ENCODE measurements around the gene EPM2AIP1. TPM values are rescaled to one million over a fixed set of nuclear protein-coding genes. Genes with fewer than 3 reads are reported as not detected.

The EPM2AIP1 gene
- total and polyA plus RNA-seq, 2 experiments from 2014 or later: 7.5 to 20.2 TPM

DNA sequence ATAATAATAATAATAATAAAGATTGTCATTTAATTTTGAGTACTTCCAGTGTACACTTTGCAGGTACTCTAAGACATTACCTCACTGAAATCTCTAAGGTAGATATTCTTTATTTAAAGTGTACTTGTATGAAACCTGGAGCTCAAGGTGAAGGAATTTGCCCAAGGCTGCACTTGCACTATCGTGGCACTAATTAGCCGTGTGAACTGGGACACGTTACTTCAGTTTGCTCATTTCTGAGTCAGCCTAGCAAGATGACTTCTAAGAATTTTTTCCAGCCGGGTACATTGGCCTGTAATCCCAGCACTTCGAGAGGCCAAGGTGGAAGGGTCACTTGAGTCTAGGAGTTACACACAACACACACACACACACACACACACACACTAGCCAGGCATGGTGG, 33.9 kb upstream of the EPM2AIP1 start:
- Histone ChIP-seq H3K27ac (no peak overlapping the region), H3F3A (ENCODE audit: insufficient read depth) (peaks cover 24% of the 10 kb centered on the region), H2AFZ (no peak overlapping the region), H3K9me2 (ENCODE audit: insufficient read depth) (no peaks in the 10 kb centered on the region), H3K4me1 (ENCODE audit: insufficient read depth) (peaks cover 29% of the 10 kb centered on the region), H4K20me1 (ENCODE audit: insufficient read depth) (no peaks in the 10 kb centered on the region), H3K36me3 (ENCODE audit: low read depth) (peaks cover 22% of the 10 kb centered on the region; the same call in 1 of the 2 replicates), H3K4me2 (ENCODE audit: unreplicated experiment) (no peak overlapping the region), H3K27me3 (replicated peaks; ENCODE audit: insufficient read depth) (no peaks in the 10 kb centered on the region), H3K79me2 (ENCODE audit: insufficient read depth) (no peaks in the 10 kb centered on the region; the same call in 1 of the 2 replicates), H3K4me3 (no peak overlapping the region), H3K9ac (no peak overlapping the region), H3K9me3 (ENCODE audit: low read depth) (no peaks in the 10 kb centered on the region)
- 69 to 74% methylated on average over 5 of the region's 5 CpGs for WGBS, 2 experiments (ENCODE audit: low coverage in 1 of 2, low lambda C conversion rate in 2 of 2, missing lambda C conversion rate in 2 of 2)
- in situ Hi-C loops (cut with MboI): no loop called here
- DNase-seq: no peak
- TF ChIP-seq EZH2 (IDR thresholded peaks at IDR 0.05; ENCODE audit: insufficient read depth, poor library complexity, severe bottlenecking): no peak
- no peak for TF ChIP-seq EZH2phosphoT487 (IDR thresholded peaks at IDR 0.05; ENCODE audit: insufficient read depth, low read depth)

DNA sequence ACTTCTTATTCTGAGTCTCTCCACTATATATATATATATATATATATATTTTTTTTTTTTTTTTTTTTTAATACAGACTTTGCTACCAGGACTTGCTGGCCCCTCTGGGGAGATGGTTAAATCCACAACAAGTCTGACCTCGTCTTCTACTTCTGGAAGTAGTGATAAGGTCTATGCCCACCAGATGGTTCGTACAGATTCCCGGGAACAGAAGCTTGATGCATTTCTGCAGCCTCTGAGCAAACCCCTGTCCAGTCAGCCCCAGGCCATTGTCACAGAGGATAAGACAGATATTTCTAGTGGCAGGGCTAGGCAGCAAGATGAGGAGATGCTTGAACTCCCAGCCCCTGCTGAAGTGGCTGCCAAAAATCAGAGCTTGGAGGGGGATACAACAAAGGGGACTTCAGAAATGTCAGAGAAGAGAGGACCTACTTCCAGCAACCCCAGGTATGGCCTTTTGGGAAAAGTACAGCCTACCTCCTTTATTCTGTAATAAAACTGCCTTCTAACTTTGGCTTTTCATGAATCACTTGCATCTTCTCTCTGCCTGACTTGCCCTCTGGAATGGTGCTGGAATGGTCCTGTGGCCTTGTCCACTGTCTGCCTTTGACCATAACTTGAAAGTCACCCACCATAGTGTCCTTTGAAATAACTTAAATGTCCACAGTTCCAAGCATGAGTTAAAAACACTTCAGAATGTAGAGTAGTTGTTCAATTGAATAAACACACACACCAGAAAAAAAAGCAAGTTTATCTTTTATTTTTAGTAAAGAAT, 32.8 kb upstream of the EPM2AIP1 start:
- Histone ChIP-seq H3K27ac (no peak overlapping the region), H4K20me1 (ENCODE audit: insufficient read depth) (no peaks in the 10 kb centered on the region), H3K79me2 (ENCODE audit: insufficient read depth) (no peaks in the 10 kb centered on the region), H3F3A (ENCODE audit: insufficient read depth) (peaks cover 16% of the 10 kb centered on the region), H3K36me3 (ENCODE audit: low read depth) (peaks cover 26% of the 10 kb centered on the region; the same call in 1 of the 2 replicates), H3K4me1 (ENCODE audit: insufficient read depth) (peaks cover 18% of the 10 kb centered on the region), H3K27me3 (replicated peaks; ENCODE audit: insufficient read depth) (no peaks in the 10 kb centered on the region), H3K9me2 (ENCODE audit: insufficient read depth) (no peaks in the 10 kb centered on the region), H3K9ac (no peak overlapping the region), H3K4me3 (no peak overlapping the region), H3K4me2 (ENCODE audit: unreplicated experiment) (no peak overlapping the region), H2AFZ (no peak overlapping the region), H3K9me3 (ENCODE audit: low read depth) (no peaks in the 10 kb centered on the region)
- TF ChIP-seq EZH2phosphoT487 (IDR thresholded peaks at IDR 0.05; ENCODE audit: insufficient read depth, low read depth) (no peak), EZH2 (IDR thresholded peaks at IDR 0.05; ENCODE audit: insufficient read depth, poor library complexity, severe bottlenecking) (no peak)
- WGBS, 2 experiments (ENCODE audit: low coverage in 1 of 2, low lambda C conversion rate in 2 of 2, missing lambda C conversion rate in 2 of 2): 97 to 100% methylated on average over 3 of the region's 3 CpGs
- in situ Hi-C loops (cut with MboI): no loop called here
- DNase-seq: no peak

GRCh38 chr3:37024820-37025405, 32.0 kb upstream of the EPM2AIP1 start:
- Histone ChIP-seq H3K36me3 (ENCODE audit: low read depth) (peaks cover 34% of the 10 kb centered on the region; the same call in 1 of the 2 replicates), H4K20me1 (ENCODE audit: insufficient read depth) (no peaks in the 10 kb centered on the region), H3K4me1 (ENCODE audit: insufficient read depth) (peaks cover 10% of the 10 kb centered on the region), H3K9ac (no peak overlapping the region), H3K4me2 (ENCODE audit: unreplicated experiment) (no peak overlapping the region), H3K79me2 (ENCODE audit: insufficient read depth) (no peaks in the 10 kb centered on the region), H3K9me3 (ENCODE audit: low read depth) (no peaks in the 10 kb centered on the region), H3K27ac (no peak overlapping the region), H3K4me3 (no peak overlapping the region), H2AFZ (no peak overlapping the region), H3K9me2 (ENCODE audit: insufficient read depth) (no peaks in the 10 kb centered on the region), H3K27me3 (replicated peaks; ENCODE audit: insufficient read depth) (no peaks in the 10 kb centered on the region), H3F3A (ENCODE audit: insufficient read depth) (peaks cover 12% of the 10 kb centered on the region; the same call in 1 of the 2 replicates)
- 96 to 98% methylated on average over 3 of the region's 3 CpGs for WGBS, 2 experiments (ENCODE audit: low coverage in 1 of 2, low lambda C conversion rate in 2 of 2, missing lambda C conversion rate in 2 of 2)
- in situ Hi-C loops (cut with MboI): no loop called here
- DNase-seq: no peak
- no peak for TF ChIP-seq EZH2phosphoT487 (IDR thresholded peaks at IDR 0.05; ENCODE audit: insufficient read depth, low read depth)
- no peak for TF ChIP-seq EZH2 (IDR thresholded peaks at IDR 0.05; ENCODE audit: insufficient read depth, poor library complexity, severe bottlenecking)

DNA sequence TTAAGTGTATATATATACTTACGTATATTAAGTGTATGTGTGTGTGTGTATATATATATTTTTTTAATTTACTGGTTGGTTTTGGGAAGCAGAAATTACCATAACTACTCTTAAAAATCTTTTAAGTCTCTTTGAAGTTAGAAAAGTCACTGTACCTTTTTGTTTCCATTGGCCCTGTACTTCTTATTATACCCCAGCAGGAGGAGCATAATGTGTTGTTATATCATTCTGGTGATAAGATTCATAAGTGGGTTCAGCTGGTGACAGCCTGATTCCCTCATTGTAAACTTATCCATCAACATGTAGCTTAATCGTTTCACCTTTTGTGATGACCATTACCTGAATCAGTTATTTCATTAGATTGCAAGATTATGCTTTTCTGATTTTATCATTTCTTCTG, 31.2 kb upstream of the EPM2AIP1 start:
- in situ Hi-C loops (cut with MboI): no loop called here
- 98 to 100% methylated on average over 2 of the region's 2 CpGs for WGBS, 2 experiments (ENCODE audit: low coverage in 1 of 2, low lambda C conversion rate in 2 of 2, missing lambda C conversion rate in 2 of 2)
- TF ChIP-seq EZH2 (IDR thresholded peaks at IDR 0.05; ENCODE audit: insufficient read depth, poor library complexity, severe bottlenecking): no peak
- no peak for TF ChIP-seq EZH2phosphoT487 (IDR thresholded peaks at IDR 0.05; ENCODE audit: insufficient read depth, low read depth)
- Histone ChIP-seq H3K9ac (no peak overlapping the region), H3K9me2 (ENCODE audit: insufficient read depth) (no peaks in the 10 kb centered on the region), H2AFZ (no peak overlapping the region), H3K4me1 (ENCODE audit: insufficient read depth) (0 out of 2 replicates have a peak, but pooled peaks cover 2% of the 10 kb centered on the region), H3K79me2 (ENCODE audit: insufficient read depth) (no peaks in the 10 kb centered on the region), H3K27ac (no peak overlapping the region), H3K27me3 (replicated peaks; ENCODE audit: insufficient read depth) (no peaks in the 10 kb centered on the region), H3F3A (ENCODE audit: insufficient read depth) (peaks cover 9% of the 10 kb centered on the region; the same call in 1 of the 2 replicates), H3K36me3 (ENCODE audit: low read depth) (peaks cover 37% of the 10 kb centered on the region; the same call in 1 of the 2 replicates), H3K4me2 (ENCODE audit: unreplicated experiment) (no peak overlapping the region), H3K4me3 (no peak overlapping the region), H4K20me1 (ENCODE audit: insufficient read depth) (no peaks in the 10 kb centered on the region), H3K9me3 (ENCODE audit: low read depth) (no peaks in the 10 kb centered on the region)
- DNase-seq: peak; percentile 43
